Lung (tissue), 12 donors: ENCODE measurements around the gene DPF1. TPM values are rescaled to one million over a fixed set of nuclear protein-coding genes. Genes with fewer than 3 reads are reported as not detected.
A peak's percentile ranks its signal among the peaks of the same experiment; 100 is the strongest.

ENCODE experiments used
- ATAC-seq: fragments of 200-7000 bp; cut with Tn5 transposase; one replicate; pipeline ENCODE4 v1.9.1; 2020; ENCODE audit warnings: moderate number of reproducible peaks; ENCODE audit not compliant: insufficient read depth, low FRiP score
- DNase-seq, 3 donors: peaks; one replicate each; pipeline ENCODE4 v3.0.0-alpha.2; 2013 to 2017
- H3K27ac ChIP-seq, 2 donors: one replicate each; pipeline ENCODE4 v1.5.1; 2013; ENCODE audit warnings: mild to moderate bottlenecking in 2 of 2, moderate library complexity in 2 of 2, control low read depth in 1 of 2, inconsistent platforms in 1 of 2, low read depth in 1 of 2, low read length in 1 of 2
- H3K27me3 ChIP-seq, 3 donors: one replicate each; pipeline ENCODE4 v1.5.1; 2013; ENCODE audit warnings: low read length in 2 of 3; ENCODE audit not compliant: control insufficient read depth in 3 of 3, insufficient read depth in 3 of 3
- H3K36me3 ChIP-seq, 4 donors: one replicate each; pipeline ENCODE4 v1.5.1; 2013; ENCODE audit warnings: low read length in 4 of 4, mild to moderate bottlenecking in 1 of 4, moderate library complexity in 1 of 4; ENCODE audit not compliant: control insufficient read depth in 4 of 4, insufficient read depth in 4 of 4
- H3K4me1 ChIP-seq, 5 donors: one replicate each; pipeline ENCODE4 v1.5.1; 2013; ENCODE audit warnings: low read length in 5 of 5, mild to moderate bottlenecking in 2 of 5, moderate library complexity in 1 of 5; ENCODE audit not compliant: control insufficient read depth in 5 of 5, insufficient read depth in 5 of 5
- H3K4me3 ChIP-seq: one replicate; pipeline ENCODE4 v1.5.1; 2013; ENCODE audit warnings: mild to moderate bottlenecking, control low read depth, moderate library complexity
- H3K9ac ChIP-seq, 2 donors: one replicate each; pipeline ENCODE4 v1.5.1; 2013; ENCODE audit warnings: low read length in 2 of 2, control low read depth in 1 of 2; ENCODE audit not compliant: insufficient read depth in 1 of 2
- H3K9me3 ChIP-seq, 4 donors: one replicate each; pipeline ENCODE4 v1.5.1; 2013; ENCODE audit warnings: low read length in 3 of 4, mild to moderate bottlenecking in 1 of 4, moderate library complexity in 1 of 4; ENCODE audit not compliant: control insufficient read depth in 4 of 4, insufficient read depth in 3 of 4
- CTCF ChIP-seq: IDR thresholded peaks from 2 replicates; pipeline ENCODE4 v1.5.1; 2012; ENCODE audit warnings: mild to moderate bottlenecking; ENCODE audit errors: control extremely low read depth, extremely low read depth
- WGBS, 2 donors: extraction: QIAGEN DNeasy Blood & Tissue Kit; methylation state at CpG; one replicate each; pipeline ENCODE4 v1.1.7; 2013; 5-methylcytosine and 5-hydroxymethylcytosine counted together
- polyA plus RNA-seq, 2 donors: library from polyadenylated mRNA; stranded (reverse); fragments of 200-250 nt; gene quantifications; one replicate each; pipeline ENCODE4 v1.2.1, GENCODE V29; 2013
- total RNA-seq, 2 donors: library from RNA; depleted of rRNA in 1 of 2; stranded (reverse); fragments of >200 nt in 1 of 2; gene quantifications; one replicate each; pipeline ENCODE4 v1.2.1, GENCODE V29; 2014 to 2021
- donor health status: control.
- donor health status: control.
- donor health status: Bipolar disorder and iron deficiency.
- donor health status: healthy.
- donor health status: DM: yes; HTN: yes; CAD: no.

Gene DPF1
- total and polyA plus RNA-seq, 4 donors: 1.3 to 1.7 (median 1.4) TPM; not detected in 1

- WGBS, 2 donors: 62 to 87% methylated on average over 8 of the region's 8 CpGs
- Histone ChIP-seq H3K4me3 (no peak overlapping the region), H3K27me3 (no peaks in the 10 kb centered on the region), H3K9me3 (no peaks in the 10 kb centered on the region), H3K9ac (no peak overlapping the region), H3K4me1 (peaks cover 0 to 35% (median 13%) of the 10 kb centered on the region in 5 donors), H3K36me3 (no peaks in the 10 kb centered on the region), H3K27ac (peak overlapping the region in 1 of 2 donors; percentile 57)
- no peak for TF ChIP-seq CTCF
- no peak for ATAC-seq
- peak in 1 of 3 donors; percentile 33 for DNase-seq
Measured at GRCh38 chr19:38268539-38268938, 44.5 kb upstream of the DPF1 start.

GRCh38 chr19:38267761-38268483 is 43.9 kb upstream of the DPF1 start:
- DNase-seq (peak in 1 of 3 donors; percentile 59), ATAC-seq (no peak)
- 53 to 69% methylated on average over 12 of the region's 12 CpGs for WGBS, 2 donors
- no peak for TF ChIP-seq CTCF
- H3K27ac ChIP-seq: peak overlapping the region in 1 of 2 donors; percentile 57
- no peaks in the 10 kb centered on the region for H3K9me3 ChIP-seq
- H3K4me3 ChIP-seq: no peak overlapping the region
- peaks cover 0 to 35% (median 13%) of the 10 kb centered on the region in 5 donors for H3K4me1 ChIP-seq
- H3K9ac ChIP-seq: no peak overlapping the region
- H3K36me3 ChIP-seq: no peaks in the 10 kb centered on the region
- H3K27me3 ChIP-seq: no peaks in the 10 kb centered on the region

GRCh38 chr19:38266981-38267597 is 43.1 kb upstream of the DPF1 start:
- WGBS, 2 donors: 58 to 69% methylated on average over 12 of the region's 12 CpGs
- no peak for TF ChIP-seq CTCF
- H3K36me3 ChIP-seq: no peaks in the 10 kb centered on the region
- peak overlapping the region; percentile 4 to 34 for H3K9ac ChIP-seq
- ATAC-seq: no peak
- no peak overlapping the region for H3K4me3 ChIP-seq
- no peaks in the 10 kb centered on the region for H3K9me3 ChIP-seq
- H3K27ac ChIP-seq: peak overlapping the region in 1 of 2 donors; percentile 85
- no peaks in the 10 kb centered on the region for H3K27me3 ChIP-seq
- peak in 1 of 3 donors; percentile 47 for DNase-seq
- H3K4me1 ChIP-seq: peaks cover 0 to 35% (median 13%) of the 10 kb centered on the region in 5 donors
